PC-9 (cell line): ENCODE measurements around the gene GFY. TPM values are rescaled to one million over a fixed set of nuclear protein-coding genes. Genes with fewer than 3 reads are reported as not detected.
A peak's percentile ranks its signal among the peaks of the same experiment; 100 is the strongest.

ENCODE experiments used
- BruUV-seq: library from RNA; stranded (reverse); fragments of 400-500 nt; replicated peaks from 2 replicates; lab custom pipeline; 2021; lab: Mats Ljungman, UMichigan
- CTCF ChIA-PET: fragments of 300-600 bp; sonication (Branson Sonifier 250); formaldehyde crosslinking; loops from one replicate; lab custom pipeline; 2022; ENCODE audit warnings: antibody characterized with exemption; lab: Charles Lee
- POLR2A ChIA-PET: fragments of 300-600 bp; sonication (Branson Sonifier 250); formaldehyde crosslinking; loops from one replicate; lab custom pipeline; 2022; ENCODE audit warnings: antibody characterized with exemption; ENCODE audit not compliant: unreplicated experiment; lab: Charles Lee
- DNase-seq, 2 experiments: peaks; one replicate each; pipeline versions ENCODE4 v3.0.0 to v3.0.0-alpha.2; 2015 to 2022; ENCODE audit warnings: mixed read lengths in 1 of 2
- H2AFZ ChIP-seq: fragments of 200-600 bp; sonication (generic); 2 replicates; pipeline ENCODE4 v1.8.1; 2017; ENCODE audit warnings: antibody characterized with exemption
- H3F3A ChIP-seq: fragments of 200-600 bp; sonication (generic); 2 replicates; pipeline ENCODE4 v1.8.1; 2017; ENCODE audit warnings: antibody characterized with exemption, mild to moderate bottlenecking, low read depth; ENCODE audit not compliant: insufficient read depth
- H3K27ac ChIP-seq: fragments of 200-600 bp; sonication (generic); 2 replicates; pipeline ENCODE4 v1.6.1; 2016; ENCODE audit warnings: mixed run types
- H3K27me3 ChIP-seq: fragments of 200-600 bp; sonication (generic); 2 replicates; pipeline ENCODE4 v1.6.1; 2016; ENCODE audit warnings: low read depth, mixed run types; ENCODE audit not compliant: insufficient read depth
- H3K36me3 ChIP-seq: fragments of 200-600 bp; sonication (generic); 2 replicates; pipeline ENCODE4 v1.6.1; 2016; ENCODE audit warnings: low read depth, mixed run types
- H3K4me1 ChIP-seq: fragments of 200-600 bp; sonication (generic); replicated peaks from 2 replicates; pipeline ENCODE4 v1.6.1; 2016; ENCODE audit warnings: mixed run types; ENCODE audit not compliant: insufficient read depth
- H3K4me2 ChIP-seq: fragments of 200-600 bp; sonication (generic); 2 replicates; pipeline ENCODE4 v1.6.1; 2017; ENCODE audit warnings: mixed run types
- H3K4me3 ChIP-seq: fragments of 200-600 bp; sonication (generic); 2 replicates; pipeline ENCODE4 v1.6.1; 2016; ENCODE audit warnings: mixed run types
- H3K79me2 ChIP-seq: fragments of 200-600 bp; sonication (generic); 2 replicates; pipeline ENCODE4 v1.6.1; 2017; ENCODE audit warnings: low read depth, mixed run types
- H3K9me2 ChIP-seq: fragments of 200-600 bp; sonication (generic); 2 replicates; pipeline ENCODE4 v1.8.1; 2017; ENCODE audit warnings: mild to moderate bottlenecking; ENCODE audit not compliant: insufficient read depth
- H3K9me3 ChIP-seq: fragments of 200-600 bp; sonication (generic); 2 replicates; pipeline ENCODE4 v1.8.1; 2016; ENCODE audit warnings: low read depth; ENCODE audit not compliant: insufficient read depth
- H4K20me1 ChIP-seq: fragments of 200-600 bp; sonication (generic); 2 replicates; pipeline ENCODE4 v1.8.1; 2017; ENCODE audit not compliant: insufficient read depth
- CTCF ChIP-seq: fragments of 200-600 bp; sonication (generic); conservative IDR thresholded peaks from 2 replicates; pipeline ENCODE4 v1.6.1; 2017; ENCODE audit warnings: mixed run types, antibody characterized with exemption, mild to moderate bottlenecking, moderate library complexity
- EZH2 ChIP-seq: fragments of 200-600 bp; sonication (generic); IDR thresholded peaks from 2 replicates; pipeline ENCODE4 v1.8.0; 2017; ENCODE audit warnings: antibody characterized with exemption, low read depth
- intact Hi-C: fragments of 100-400 bp; cut with micrococcal nuclease; formaldehyde crosslinking; loops from one replicate; pipeline ENCODE4 v1.10.0; 2022; ENCODE audit not compliant: unreplicated experiment
- total RNA-seq: library from RNA; stranded (reverse); gene quantifications from 2 replicates; pipeline ENCODE4 v1.2.3, GENCODE V29; 2021

Gene GFY
- total RNA-seq, 1 experiment from 2014 or later, result not detected

GRCh38 chr19:49427339-49427738 lies 2.2 kb downstream of the GFY start:
- intact Hi-C loops, result no loop called here
- no peaks in the 10 kb centered on the region for H3F3A ChIP-seq
- no peak for DNase-seq
- peaks cover 86% of the 10 kb centered on the region for H3K27me3 ChIP-seq
- POLR2A ChIA-PET, result no interaction called here
- H3K9me3 ChIP-seq, result no peaks in the 10 kb centered on the region
- no peak overlapping the region for H3K4me2 ChIP-seq
- no peak for TF ChIP-seq CTCF
- TF ChIP-seq EZH2, result no peak
- no peak overlapping the region for H3K27ac ChIP-seq
- no peak overlapping the region for H3K4me3 ChIP-seq
- H3K9me2 ChIP-seq, result no peaks in the 10 kb centered on the region
- no peaks in the 10 kb centered on the region for H4K20me1 ChIP-seq
- H2AFZ ChIP-seq, result no peak overlapping the region
- CTCF ChIA-PET, result interaction anchor here (0.7 kb wide), 1 partner anchor 277 kb away, joined by 5 read pairs; no protein-coding TSS in a partner anchor
- no peaks in the 10 kb centered on the region for H3K79me2 ChIP-seq
- H3K36me3 ChIP-seq, result no peaks in the 10 kb centered on the region
- no TSS peak for BruUV-seq
- no peaks in the 10 kb centered on the region for H3K4me1 ChIP-seq

GRCh38 chr19:49427855-49428546 lies 2.8 kb downstream of the GFY start:
- peaks cover 79% of the 10 kb centered on the region for H3K27me3 ChIP-seq
- CTCF ChIA-PET, result interaction anchor here (0.7 kb wide), 1 partner anchor 278 kb away, joined by 5 read pairs; no protein-coding TSS in a partner anchor

More at GRCh38 chr19:49427855-49428546, 2.8 kb downstream of the GFY start:
- no peaks in the 10 kb centered on the region for H3K9me3 ChIP-seq
- no peaks in the 10 kb centered on the region for H3K36me3 ChIP-seq
- 0 out of 2 replicates have a peak overlapping the region, but pooled peaks have one; percentile 45 for H2AFZ ChIP-seq
- peak; percentile 81; the same call in 1 of the 2 replicates for TF ChIP-seq EZH2
- no peak for TF ChIP-seq CTCF
- H3K79me2 ChIP-seq, result no peaks in the 10 kb centered on the region
- DNase-seq, result peak in 1 of 2 experiments; percentile 43
- BruUV-seq, result no TSS peak
- H4K20me1 ChIP-seq, result no peaks in the 10 kb centered on the region
- H3K27ac ChIP-seq, result no peak overlapping the region
- intact Hi-C loops, result no loop called here
- H3F3A ChIP-seq, result no peaks in the 10 kb centered on the region
- no peaks in the 10 kb centered on the region for H3K4me1 ChIP-seq
- H3K4me2 ChIP-seq, result peak overlapping the region; percentile 77
- no peaks in the 10 kb centered on the region for H3K9me2 ChIP-seq
- POLR2A ChIA-PET, result no interaction called here
- peak overlapping the region; percentile 32; the same call in 1 of the 2 replicates for H3K4me3 ChIP-seq
